Activated T-helper 2 cell treated with anti-CD3 and anti-CD28 coated beads, Interferon-gamma antibody, Interleukin-2, Interleukin-4, amounts not matched to agents 10 μg/mL and 5 μg/mL and 100 μg/mL, durations not matched to agents 14 hours and 24 hours and 36 hours (primary cell): ENCODE results near the gene SARS2. TPM values are rescaled to one million over a fixed set of nuclear protein-coding genes. Genes with fewer than 3 reads are reported as not detected.

Experiments
- DNase-seq: peaks from one replicate; pipeline ENCODE4 v3.0.0; 2021; ENCODE audit warnings: low spot score
- H3K27ac Mint-ChIP-seq: one replicate; pipeline ENCODE4 v1.8.0; 2021; ENCODE audit warnings: mixed read lengths
- H3K27me3 Mint-ChIP-seq: one replicate; pipeline ENCODE4 v1.8.0; 2021; ENCODE audit warnings: low read depth, mixed read lengths
- H3K36me3 Mint-ChIP-seq: one replicate; pipeline ENCODE4 v1.8.0; 2021; ENCODE audit warnings: low read depth, mixed read lengths
- H3K4me1 Mint-ChIP-seq: one replicate; pipeline ENCODE4 v1.8.0; 2021; ENCODE audit warnings: low read depth, mixed read lengths
- H3K4me3 Mint-ChIP-seq: one replicate; pipeline ENCODE4 v1.8.0; 2021; ENCODE audit warnings: low read depth, mild to moderate bottlenecking, moderate library complexity, mixed read lengths
- H3K9me3 Mint-ChIP-seq: one replicate; pipeline ENCODE4 v1.8.0; 2021; ENCODE audit warnings: mixed read lengths
- intact Hi-C: fragments of 100-400 bp; cut with micrococcal nuclease; formaldehyde crosslinking; loops from one replicate; pipeline ENCODE4 v1.15.1; 2023
- total RNA-seq: library from RNA; stranded (reverse); gene quantifications from 2 replicates; pipeline ENCODE4 v1.2.3, GENCODE V29; 2022

Gene SARS2
- total RNA-seq, 1 donor from 2014 or later = 41.1 TPM

DNA sequence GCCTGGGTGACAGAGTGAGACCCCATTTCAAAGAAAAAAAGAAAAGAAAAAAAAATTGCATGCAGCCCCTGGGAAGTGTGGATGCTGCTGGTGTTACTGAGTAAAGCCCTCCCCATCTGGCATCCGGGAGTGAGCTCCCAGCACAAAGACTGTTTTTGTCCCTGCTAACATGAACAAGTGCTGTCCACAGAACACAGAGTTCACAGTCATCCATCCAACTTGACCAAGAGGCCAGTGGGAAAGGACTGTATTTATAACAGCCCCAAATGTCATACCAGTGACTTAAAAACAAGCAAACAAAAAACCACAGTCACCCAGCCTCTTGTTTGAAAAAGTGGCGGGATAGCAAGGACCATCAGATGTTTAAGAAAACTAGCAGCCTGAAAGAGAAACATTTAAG is 34.2 kb upstream of the SARS2 start:
- no peaks in the 10 kb centered on the region for H3K36me3 Mint-ChIP-seq
- intact Hi-C loops = no loop called here
- no peak overlapping the region for H3K27ac Mint-ChIP-seq
- H3K9me3 Mint-ChIP-seq = no peaks in the 10 kb centered on the region
- DNase-seq = no peak
- H3K4me3 Mint-ChIP-seq = no peak overlapping the region
- peaks cover 3% of the 10 kb centered on the region for H3K4me1 Mint-ChIP-seq
- peaks cover 8% of the 10 kb centered on the region for H3K27me3 Mint-ChIP-seq

- Mint-ChIP-seq H3K9me3 (no peaks in the 10 kb centered on the region), H3K27ac (no peak overlapping the region), H3K4me3 (no peak overlapping the region), H3K27me3 (peaks cover 1% of the 10 kb centered on the region), H3K4me1 (peaks cover 3% of the 10 kb centered on the region), H3K36me3 (no peaks in the 10 kb centered on the region)
- no peak for DNase-seq
- intact Hi-C loops = no loop called here
Observed at GRCh38 chr19:38959618-38960017, 29.1 kb upstream of the SARS2 start.

DNA sequence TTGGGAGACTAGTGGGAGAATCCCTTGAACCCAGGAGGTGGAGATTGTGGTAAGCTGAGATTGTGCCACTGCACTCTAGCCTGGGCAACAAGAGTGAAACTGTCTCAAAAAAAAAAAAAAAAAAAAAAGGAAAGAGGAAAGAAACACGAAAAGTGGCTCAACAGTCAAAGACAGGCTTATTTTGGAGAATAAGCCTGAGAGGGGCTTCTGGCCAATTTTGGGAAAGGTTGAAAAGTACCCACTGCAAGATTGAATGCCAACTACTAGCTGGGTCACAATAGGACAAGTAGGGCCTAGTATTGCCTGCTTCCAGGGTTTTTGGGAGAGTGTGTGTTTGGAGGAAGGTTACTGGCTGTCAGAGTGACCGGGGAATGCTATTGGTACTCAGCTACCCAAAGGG is 27.7 kb upstream of the SARS2 start:
- H3K27ac Mint-ChIP-seq = no peak overlapping the region
- intact Hi-C loops = no loop called here
- no peak for DNase-seq
- H3K4me1 Mint-ChIP-seq = peaks cover 3% of the 10 kb centered on the region
- H3K27me3 Mint-ChIP-seq = no peaks in the 10 kb centered on the region
- H3K4me3 Mint-ChIP-seq = no peak overlapping the region
- H3K36me3 Mint-ChIP-seq = no peaks in the 10 kb centered on the region
- no peaks in the 10 kb centered on the region for H3K9me3 Mint-ChIP-seq

DNA sequence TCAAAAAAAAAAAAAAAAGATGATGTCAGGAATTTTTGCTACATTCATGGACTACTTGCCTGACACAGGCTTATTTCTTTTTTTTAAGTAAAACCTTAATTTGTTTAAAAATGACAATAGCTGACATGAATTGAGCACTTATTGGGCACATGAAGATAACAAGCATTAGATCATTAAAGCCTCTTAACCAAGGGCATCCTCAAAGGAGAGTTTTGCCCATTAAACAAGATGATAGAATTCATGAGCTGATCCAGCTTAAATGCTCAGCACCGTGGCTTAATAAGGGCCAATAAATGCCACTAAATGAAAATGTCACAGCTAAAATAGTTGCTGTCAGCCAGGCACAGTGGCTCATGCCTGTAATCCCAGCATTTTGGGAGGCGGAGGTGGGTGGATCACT is 25.7 kb upstream of the SARS2 start:
- Mint-ChIP-seq H3K27me3 (peaks cover 8% of the 10 kb centered on the region), H3K4me1 (peaks cover 6% of the 10 kb centered on the region), H3K9me3 (no peaks in the 10 kb centered on the region), H3K36me3 (no peaks in the 10 kb centered on the region), H3K4me3 (no peak overlapping the region), H3K27ac (no peak overlapping the region)
- intact Hi-C loops = no loop called here
- no peak for DNase-seq

DNA sequence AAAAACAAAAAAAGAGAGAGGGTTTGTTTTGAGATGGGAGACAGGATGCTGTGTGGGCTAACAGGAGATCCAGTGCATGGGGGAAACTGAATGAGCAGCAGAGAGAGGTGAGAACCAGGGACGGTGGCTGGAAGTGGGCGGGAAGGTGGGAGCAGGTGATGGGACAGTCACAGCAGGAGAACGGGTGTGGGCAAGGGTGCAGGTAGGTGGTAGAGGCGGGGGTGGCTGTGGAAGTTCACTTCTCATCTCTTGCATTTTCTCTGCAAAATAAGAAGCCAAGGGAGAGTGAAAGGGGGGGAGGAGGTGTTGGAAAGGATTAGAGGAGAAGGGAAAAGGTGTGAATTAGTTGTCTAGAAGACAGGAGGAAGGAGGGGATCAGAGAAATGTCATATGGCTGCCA is 23.1 kb upstream of the SARS2 start:
- H3K9me3 Mint-ChIP-seq = no peaks in the 10 kb centered on the region
- H3K36me3 Mint-ChIP-seq = no peaks in the 10 kb centered on the region
- H3K27ac Mint-ChIP-seq = no peak overlapping the region
- intact Hi-C loops = no loop called here
- no peak for DNase-seq
- peaks cover 11% of the 10 kb centered on the region for H3K4me1 Mint-ChIP-seq
- H3K4me3 Mint-ChIP-seq = no peak overlapping the region
- H3K27me3 Mint-ChIP-seq = peaks cover 12% of the 10 kb centered on the region

DNA sequence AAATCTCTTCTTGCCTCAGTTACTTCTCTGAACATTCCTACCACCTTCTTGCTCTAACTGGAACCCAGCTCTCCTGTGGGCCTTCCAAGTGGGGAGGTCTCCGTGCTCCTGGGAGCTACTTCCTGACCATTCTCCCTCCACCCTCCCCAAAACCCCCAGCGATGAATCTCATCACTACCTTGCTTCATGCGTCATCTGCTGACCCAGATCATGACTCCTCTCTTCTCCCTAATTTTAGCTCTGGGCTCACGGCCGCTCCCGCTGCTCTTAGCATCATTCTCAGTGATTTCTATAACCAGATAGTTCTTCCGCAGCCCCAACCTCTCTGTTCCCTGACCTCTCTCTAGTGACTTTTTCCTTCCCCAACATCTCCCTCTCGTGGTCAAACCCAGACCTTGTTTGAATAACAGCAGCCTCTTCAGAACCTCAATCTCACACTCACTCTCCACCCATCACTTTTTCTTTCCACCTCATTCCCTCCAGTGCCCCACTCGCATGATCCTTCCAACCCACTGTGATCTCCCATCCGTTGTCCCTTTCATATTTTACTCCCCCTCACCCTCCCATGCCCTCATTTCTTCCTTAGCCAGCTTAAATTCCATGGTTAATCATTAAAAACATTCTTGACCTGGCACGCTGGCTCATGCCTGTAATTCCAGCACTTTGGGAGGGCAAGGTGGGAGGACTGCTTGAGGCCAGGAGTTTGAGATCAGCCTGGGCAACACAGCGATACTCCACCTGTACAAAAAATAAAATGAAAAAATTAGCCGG is 22.0 kb upstream of the SARS2 start:
- no peak overlapping the region for H3K4me3 Mint-ChIP-seq
- intact Hi-C loops = no loop called here
- no peak overlapping the region for H3K27ac Mint-ChIP-seq
- peak; percentile 40 for DNase-seq
- peaks cover 11% of the 10 kb centered on the region for H3K4me1 Mint-ChIP-seq
- no peaks in the 10 kb centered on the region for H3K36me3 Mint-ChIP-seq
- H3K9me3 Mint-ChIP-seq = no peaks in the 10 kb centered on the region
- peaks cover 12% of the 10 kb centered on the region for H3K27me3 Mint-ChIP-seq

GRCh38 chr19:38951187-38951586 is 20.6 kb upstream of the SARS2 start:
- H3K27ac Mint-ChIP-seq = no peak overlapping the region
- DNase-seq = no peak
- H3K4me3 Mint-ChIP-seq = peak overlapping the region; percentile 32
- intact Hi-C loops = no loop called here
- no peaks in the 10 kb centered on the region for H3K9me3 Mint-ChIP-seq
- H3K4me1 Mint-ChIP-seq = peaks cover 11% of the 10 kb centered on the region
- H3K36me3 Mint-ChIP-seq = no peaks in the 10 kb centered on the region
- H3K27me3 Mint-ChIP-seq = peaks cover 12% of the 10 kb centered on the region

DNA sequence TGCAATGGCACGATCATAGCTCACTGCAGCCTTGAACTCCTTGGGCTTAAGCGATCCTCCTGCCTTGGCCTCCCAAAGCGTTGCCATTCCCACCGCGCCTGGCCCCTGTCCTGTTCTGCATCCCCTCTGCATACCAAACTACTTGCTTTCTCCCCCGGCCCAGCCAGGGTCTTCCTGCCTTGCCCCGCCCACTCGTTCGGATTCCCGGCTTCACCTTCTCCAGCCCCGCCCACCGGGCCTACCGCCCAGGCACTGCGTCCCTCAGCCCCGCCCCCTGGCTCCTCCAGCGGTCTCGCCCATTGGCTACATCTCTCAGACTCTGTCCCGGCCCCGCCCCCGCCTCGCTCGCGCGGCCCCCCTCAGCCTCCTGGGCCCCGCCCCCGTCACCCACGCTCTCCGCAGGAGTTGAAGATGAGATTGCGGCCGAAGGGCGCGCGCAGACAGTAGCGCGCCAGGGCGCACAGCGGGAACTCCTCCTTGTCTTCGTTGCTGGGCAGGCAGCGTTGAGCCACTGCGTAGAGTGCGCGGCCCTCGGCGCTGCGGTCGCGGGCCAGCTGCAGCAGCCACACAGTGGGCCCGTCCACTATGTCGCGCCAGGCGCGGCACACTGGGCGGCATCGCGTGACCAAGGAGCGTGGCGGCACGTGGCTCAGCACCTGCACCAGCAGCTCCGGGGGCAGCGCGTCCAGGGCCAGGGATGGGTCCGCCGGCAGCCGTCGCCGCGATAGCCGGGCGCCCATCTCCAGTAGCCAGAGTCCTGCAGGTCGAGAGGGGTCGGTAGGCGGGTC is 19.2 kb upstream of the SARS2 start:
- H3K9me3 Mint-ChIP-seq = no peaks in the 10 kb centered on the region
- no peak overlapping the region for H3K27ac Mint-ChIP-seq
- intact Hi-C loops = no loop called here
- peak overlapping the region; percentile 37 for H3K4me3 Mint-ChIP-seq
- DNase-seq = peak; percentile 79
- H3K27me3 Mint-ChIP-seq = peaks cover 12% of the 10 kb centered on the region
- H3K4me1 Mint-ChIP-seq = peaks cover 11% of the 10 kb centered on the region
- H3K36me3 Mint-ChIP-seq = no peaks in the 10 kb centered on the region

DNA sequence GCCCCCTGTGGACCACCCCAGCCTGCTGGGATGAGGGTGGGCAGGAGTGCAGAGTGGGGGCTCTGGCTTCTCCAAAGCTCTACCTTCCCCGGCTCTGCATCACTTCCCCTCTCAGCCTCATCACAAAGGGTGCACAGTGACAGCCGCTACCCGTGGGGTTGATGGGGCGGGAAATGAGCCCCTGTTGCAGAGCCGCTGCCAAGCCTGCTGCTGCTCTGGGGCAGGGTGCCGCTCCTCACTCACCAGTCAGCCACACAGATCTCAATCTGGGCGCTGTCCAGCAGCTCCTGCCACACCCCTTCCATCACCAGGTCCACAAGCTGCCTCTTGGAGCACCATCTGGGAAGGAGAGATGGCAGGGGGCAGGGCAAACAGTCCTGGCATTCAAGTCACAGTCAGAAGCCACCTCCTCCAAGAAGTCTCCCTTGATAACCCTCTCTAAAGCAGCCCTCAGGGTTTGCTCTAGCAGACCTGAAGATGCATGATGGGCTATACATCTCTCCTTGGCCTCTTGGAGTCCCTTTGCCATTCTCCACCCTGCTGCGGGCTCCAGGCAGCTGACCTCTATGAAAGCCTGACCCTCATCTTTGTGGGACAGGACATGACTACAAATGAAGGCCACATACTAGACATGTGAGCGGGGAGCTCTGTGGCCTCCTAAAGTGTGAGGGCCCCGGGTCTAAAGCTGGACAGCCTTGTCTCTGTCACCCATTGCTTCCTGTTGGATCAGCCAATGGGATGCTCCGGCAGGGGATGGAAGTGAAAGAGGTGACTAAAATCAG is 15.9 kb upstream of the SARS2 start:
- Mint-ChIP-seq H3K27me3 (peaks cover 5% of the 10 kb centered on the region), H3K9me3 (no peaks in the 10 kb centered on the region), H3K36me3 (no peaks in the 10 kb centered on the region), H3K4me3 (no peak overlapping the region), H3K27ac (no peak overlapping the region), H3K4me1 (peaks cover 5% of the 10 kb centered on the region)
- intact Hi-C loops = no loop called here
- DNase-seq = no peak

DNA sequence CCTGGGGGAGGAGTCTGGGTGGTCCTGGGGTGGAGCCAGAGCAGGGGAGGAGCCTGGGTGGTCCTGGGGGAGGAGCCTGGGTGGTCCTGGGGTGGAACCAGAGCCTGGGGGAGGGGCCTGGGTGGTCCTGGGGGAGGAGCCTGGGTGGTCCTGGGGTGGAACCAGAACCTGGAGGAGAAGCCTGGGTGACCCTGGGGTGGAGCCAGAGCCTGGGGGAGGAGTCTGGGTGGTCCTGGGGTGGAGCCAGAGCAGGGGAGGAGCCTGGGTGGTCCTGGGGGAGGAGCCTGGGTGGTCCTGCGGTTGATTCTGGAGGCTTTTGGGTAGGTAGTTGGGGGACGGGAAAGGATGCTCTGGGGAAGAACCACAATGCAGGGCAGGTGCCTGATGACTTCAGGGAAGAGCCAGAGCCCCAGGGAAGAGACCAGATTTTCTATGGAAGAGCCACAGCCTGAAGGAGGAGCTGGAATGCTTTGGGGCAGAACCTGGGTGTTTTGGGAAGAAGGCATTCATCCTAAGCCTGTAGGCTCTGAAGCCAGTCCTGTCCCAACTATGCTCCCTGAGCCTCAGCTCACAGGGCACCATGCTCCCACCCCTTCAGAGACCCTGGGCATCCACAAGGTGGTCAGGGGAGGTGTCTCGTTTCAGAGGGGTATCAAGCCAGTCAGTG is 15.1 kb upstream of the SARS2 start:
- intact Hi-C loops = no loop called here
- H3K27me3 Mint-ChIP-seq = peaks cover 7% of the 10 kb centered on the region
- no peak for DNase-seq

DNA sequence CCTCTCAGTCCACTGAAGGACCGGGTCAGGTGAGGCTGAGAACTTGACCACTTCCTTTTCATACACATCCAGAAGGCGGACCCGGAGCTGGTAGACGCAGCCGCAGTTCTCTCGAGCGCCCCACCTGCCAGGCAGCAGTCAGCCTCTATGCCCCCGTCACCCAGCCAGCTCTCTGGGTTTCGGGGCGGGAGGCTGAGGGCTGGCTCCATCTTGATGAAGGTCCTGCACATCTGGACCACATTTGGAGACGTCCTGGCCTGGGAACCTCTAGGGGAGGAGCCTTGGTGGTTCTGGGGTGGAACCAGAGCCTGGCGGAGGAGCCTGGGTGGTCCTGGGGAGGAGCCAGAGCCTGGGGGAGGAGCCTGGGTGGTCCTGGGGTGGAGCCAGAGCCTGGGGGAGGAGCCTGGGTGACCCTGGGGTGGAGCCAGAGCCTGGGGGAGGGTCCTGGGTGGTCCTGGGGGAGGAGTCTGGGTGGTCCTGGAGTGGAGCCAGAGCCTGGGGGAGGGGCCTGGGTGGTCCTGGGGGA is 14.5 kb upstream of the SARS2 start:
- Mint-ChIP-seq H3K27ac (no peak overlapping the region), H3K4me3 (no peak overlapping the region), H3K9me3 (no peaks in the 10 kb centered on the region), H3K27me3 (peaks cover 12% of the 10 kb centered on the region), H3K36me3 (no peaks in the 10 kb centered on the region), H3K4me1 (peaks cover 5% of the 10 kb centered on the region)
- intact Hi-C loops = no loop called here
- DNase-seq = no peak

More for the DNA sequence above, 15.1 kb upstream of the SARS2 start:
- no peak overlapping the region for H3K4me3 Mint-ChIP-seq
- H3K4me1 Mint-ChIP-seq = peaks cover 6% of the 10 kb centered on the region
- H3K27ac Mint-ChIP-seq = no peak overlapping the region
- no peaks in the 10 kb centered on the region for H3K9me3 Mint-ChIP-seq
- no peaks in the 10 kb centered on the region for H3K36me3 Mint-ChIP-seq

- Mint-ChIP-seq H3K9me3 (no peaks in the 10 kb centered on the region), H3K4me3 (no peak overlapping the region), H3K36me3 (no peaks in the 10 kb centered on the region), H3K27me3 (peaks cover 17% of the 10 kb centered on the region), H3K27ac (no peak overlapping the region), H3K4me1 (peaks cover 5% of the 10 kb centered on the region)
- no peak for DNase-seq
- intact Hi-C loops = no loop called here
Observed at GRCh38 chr19:38942471-38943181, 12.1 kb upstream of the SARS2 start.
